DND-41 (cell line): ENCODE results near the gene SNCG.
"Not testable (repeated sequence)": the region's sequence is repeated elsewhere in the genome, so short reads cannot be mapped to it uniquely, and the experiment has no call there.

Experiments used
- ATAC-seq: fragments of 200-7000 bp; cut with Tn5 transposase; 3 replicates; pipeline ENCODE4 v1.9.1; 2021; ENCODE audit warnings: low read depth; ENCODE audit not compliant: insufficient read depth
- DNase-seq: peaks from one replicate; pipeline ENCODE4 v3.0.0-alpha.2; 2020
- H2AFZ ChIP-seq: 2 replicates; pipeline ENCODE4 v1.6.0; 2012; ENCODE audit warnings: low read depth, low read length
- H3K27ac ChIP-seq: 2 replicates; pipeline ENCODE4 v1.5.1; 2012; ENCODE audit warnings: low read length, inconsistent platforms
- H3K27me3 ChIP-seq: fragments of 200-600 bp; sonication (generic); 2 replicates; pipeline ENCODE4 v1.6.0; 2012; ENCODE audit warnings: low read length, mild to moderate bottlenecking, inconsistent platforms; ENCODE audit not compliant: insufficient read depth, poor library complexity
- H3K36me3 ChIP-seq: 2 replicates; pipeline ENCODE4 v1.5.1; 2012; ENCODE audit warnings: low read length, inconsistent platforms; ENCODE audit not compliant: insufficient read depth
- H3K4me1 ChIP-seq: 2 replicates; pipeline ENCODE4 v1.5.1; 2012; ENCODE audit warnings: mild to moderate bottlenecking, low read length; ENCODE audit not compliant: insufficient read depth
- H3K4me2 ChIP-seq: 2 replicates; pipeline ENCODE4 v1.6.0; 2012; ENCODE audit warnings: mild to moderate bottlenecking, moderate library complexity, low read length, inconsistent platforms; ENCODE audit not compliant: insufficient read depth
- H3K4me3 ChIP-seq, 2 experiments: fragments of 200-600 bp in 1 of 2; shearing (Covaris generic) in 1 of 2; 2 replicates each; pipeline ENCODE4 v1.5.1; 2012 to 2016; ENCODE audit warnings: inconsistent platforms in 2 of 2, low read length in 2 of 2, mild to moderate bottlenecking in 2 of 2, low read depth in 1 of 2, moderate library complexity in 1 of 2
- H3K79me2 ChIP-seq: 2 replicates; pipeline ENCODE4 v1.6.0; 2012; ENCODE audit warnings: low read length, inconsistent platforms; ENCODE audit not compliant: insufficient read depth
- H3K9ac ChIP-seq: 2 replicates; pipeline ENCODE4 v1.6.0; 2012; ENCODE audit warnings: low read depth, mild to moderate bottlenecking, inconsistent platforms, low read length, moderate library complexity
- H3K9me3 ChIP-seq: 2 replicates; pipeline ENCODE4 v1.5.1; 2012; ENCODE audit warnings: low read length, moderate library complexity, mild to moderate bottlenecking, inconsistent platforms; ENCODE audit not compliant: insufficient read depth, severe bottlenecking
- H4K20me1 ChIP-seq: 2 replicates; pipeline ENCODE4 v1.6.0; 2012; ENCODE audit warnings: low read length; ENCODE audit not compliant: insufficient read depth
- CTCF ChIP-seq: IDR thresholded peaks from 2 replicates; pipeline ENCODE4 v1.5.1; 2012; ENCODE audit warnings: borderline replicate concordance, low read length, moderate library complexity, mild to moderate bottlenecking; ENCODE audit not compliant: poor library complexity, severe bottlenecking; ENCODE audit errors: extremely low read depth
- EZH2 ChIP-seq: IDR thresholded peaks from 3 replicates; pipeline ENCODE4 v1.6.1; 2012; ENCODE audit warnings: borderline replicate concordance, low read depth, mild to moderate bottlenecking, moderate library complexity, low read length, inconsistent platforms; ENCODE audit not compliant: severe bottlenecking

Gene SNCG

GRCh38 chr10:87000491-87000890 lies 42.1 kb downstream of the SNCG start:
- no peak for ATAC-seq
- no peaks in the 10 kb centered on the region for H3K4me1 ChIP-seq
- H3K4me3 ChIP-seq, result no peak overlapping the region
- no peaks in the 10 kb centered on the region for H3K9me3 ChIP-seq
- no peaks in the 10 kb centered on the region for H4K20me1 ChIP-seq
- no peak overlapping the region for H3K4me2 ChIP-seq
- no peaks in the 10 kb centered on the region for H3K36me3 ChIP-seq
- DNase-seq, result no peak
- TF ChIP-seq EZH2, result no peak
- no peak for TF ChIP-seq CTCF
- H3K27me3 ChIP-seq, result no peaks in the 10 kb centered on the region
- H3K27ac ChIP-seq, result no peak overlapping the region
- no peaks in the 10 kb centered on the region for H3K79me2 ChIP-seq
- no peak overlapping the region for H2AFZ ChIP-seq
- no peak overlapping the region for H3K9ac ChIP-seq

- not testable (repeated sequence) for H3K9me3 ChIP-seq, H3K79me2 ChIP-seq, H2AFZ ChIP-seq, DNase-seq, H3K9ac ChIP-seq, H3K4me1 ChIP-seq, H3K4me2 ChIP-seq, H4K20me1 ChIP-seq, H3K27me3 ChIP-seq, H3K4me3 ChIP-seq, H3K36me3 ChIP-seq, ATAC-seq, H3K27ac ChIP-seq
Measured at GRCh38 chr10:87007124-87007523, 48.7 kb downstream of the SNCG start.

GRCh38 chr10:87007674-87008073 lies 49.3 kb downstream of the SNCG start:
- not testable (repeated sequence) for H3K9ac ChIP-seq, H3K27ac ChIP-seq, H2AFZ ChIP-seq, H3K79me2 ChIP-seq, DNase-seq, H3K36me3 ChIP-seq, H3K4me1 ChIP-seq, H4K20me1 ChIP-seq, ATAC-seq, H3K4me3 ChIP-seq, H3K9me3 ChIP-seq, H3K27me3 ChIP-seq, H3K4me2 ChIP-seq

GRCh38 chr10:87008303-87008702 lies 49.9 kb downstream of the SNCG start:
- H3K9me3 ChIP-seq, H3K4me3 ChIP-seq, H3K36me3 ChIP-seq, H3K9ac ChIP-seq, ATAC-seq, H3K4me2 ChIP-seq, H3K79me2 ChIP-seq, DNase-seq, H3K27me3 ChIP-seq, H2AFZ ChIP-seq, H3K4me1 ChIP-seq, H3K27ac ChIP-seq, H4K20me1 ChIP-seq: not testable (repeated sequence)

GRCh38 chr10:87009134-87009696 lies 50.8 kb downstream of the SNCG start:
- not testable (repeated sequence) for H3K4me2 ChIP-seq, H3K27me3 ChIP-seq, DNase-seq, H3K27ac ChIP-seq, H3K36me3 ChIP-seq, H4K20me1 ChIP-seq, H2AFZ ChIP-seq, H3K4me3 ChIP-seq, H3K79me2 ChIP-seq, H3K9me3 ChIP-seq, ATAC-seq, H3K4me1 ChIP-seq, H3K9ac ChIP-seq
